Central memory CD4-positive, alpha-beta T cell (primary cell): ENCODE results near the gene KITLG.
"Not testable (repeated sequence)": the region's sequence is repeated elsewhere in the genome, so short reads cannot be mapped to it uniquely, and the experiment has no call there.

Experiments
- DNase-seq: peaks from one replicate; pipeline ENCODE4 v3.0.0; 2022

Gene KITLG

GRCh38 chr12:88538697-88539096 is 41.6 kb downstream of the KITLG start:
- no peak for DNase-seq

- DNase-seq, result no peak
Measured at GRCh38 chr12:88538250-88538649, 42.0 kb downstream of the KITLG start.

- no peak for DNase-seq
Measured at GRCh38 chr12:88530868-88531267, 49.4 kb downstream of the KITLG start.

- DNase-seq, result no peak
Measured at GRCh38 chr12:88529531-88530488, 50.5 kb downstream of the KITLG start.

- DNase-seq, result no peak
Measured at GRCh38 chr12:88522961-88523360, 57.3 kb downstream of the KITLG start.

GRCh38 chr12:88520436-88520820 is 59.8 kb downstream of the KITLG start:
- no peak for DNase-seq

- no peak for DNase-seq
Measured at GRCh38 chr12:88519802-88520435, 60.4 kb downstream of the KITLG start.

GRCh38 chr12:88518863-88519403 is 61.3 kb downstream of the KITLG start:
- DNase-seq, result no peak

GRCh38 chr12:88516811-88517210 is 63.5 kb downstream of the KITLG start:
- DNase-seq, result no peak

- no peak for DNase-seq
Measured at GRCh38 chr12:88510843-88511242, 69.4 kb downstream of the KITLG start.

- no peak for DNase-seq
Measured at GRCh38 chr12:88509851-88510250, 70.4 kb downstream of the KITLG start.

- DNase-seq, result no peak
Measured at GRCh38 chr12:88509347-88509746, 70.9 kb downstream of the KITLG start.

GRCh38 chr12:88507851-88508250 is 72.4 kb downstream of the KITLG start:
- DNase-seq, result not testable (repeated sequence)

- DNase-seq, result no peak
Measured at GRCh38 chr12:88507270-88507669, 73.0 kb downstream of the KITLG start.

- no peak for DNase-seq
Measured at GRCh38 chr12:88505696-88506095, 74.6 kb downstream of the KITLG start.

- no peak for DNase-seq
Measured at GRCh38 chr12:88503281-88503703, 77.0 kb downstream of the KITLG start.

- DNase-seq, result no peak
Measured at GRCh38 chr12:88501972-88502938, 78.0 kb downstream of the KITLG start.

- no peak for DNase-seq
Measured at GRCh38 chr12:88496891-88497371, 83.3 kb downstream of the KITLG start.

- no peak for DNase-seq
Measured at GRCh38 chr12:88496429-88496828, 83.8 kb downstream of the KITLG start.

GRCh38 chr12:88495031-88495430 is 85.2 kb downstream of the KITLG start:
- no peak for DNase-seq

- no peak for DNase-seq
Measured at GRCh38 chr12:88494520-88494919, 85.8 kb downstream of the KITLG start.

GRCh38 chr12:88493636-88494035 is 86.6 kb downstream of the KITLG start:
- DNase-seq, result no peak
